Psoas muscle (tissue), 8 donors: ENCODE data around the gene ANO1. TPM values are rescaled to one million over a fixed set of nuclear protein-coding genes. Genes with fewer than 3 reads are reported as not detected.

Experiments
- ATAC-seq, 4 donors: fragments of 200-7000 bp; cut with Tn5 transposase; one replicate each; pipeline ENCODE4 v1.9.1; 2020; ENCODE audit warnings: moderate library complexity in 3 of 4, mild to moderate bottlenecking in 2 of 4
- DNase-seq, 2 donors: peaks; one replicate each; pipeline ENCODE4 v3.0.0-alpha.2; 2020
- H3K27ac ChIP-seq: fragments of 200-600 bp; one replicate; pipeline ENCODE4 v1.8.0; 2022
- H3K27me3 ChIP-seq, 3 donors: fragments of 200-600 bp in 1 of 3; one replicate each; pipeline versions ENCODE4 v1.6.1 to v1.8.0; 2013 to 2022; ENCODE audit warnings: low read length in 2 of 3, mild to moderate bottlenecking in 2 of 3, moderate library complexity in 1 of 3; ENCODE audit not compliant: insufficient read depth in 3 of 3
- H3K36me3 ChIP-seq, 2 donors: fragments of 200-600 bp in 1 of 2; one replicate each; pipeline versions ENCODE4 v1.6.1 to v1.8.0; 2013 to 2022; ENCODE audit warnings: low read depth in 1 of 2, mild to moderate bottlenecking in 1 of 2, moderate library complexity in 1 of 2; ENCODE audit not compliant: insufficient read depth in 1 of 2
- H3K4me1 ChIP-seq: fragments of 200-600 bp; one replicate; pipeline ENCODE4 v1.8.0; 2022
- H3K4me3 ChIP-seq: fragments of 200-600 bp; one replicate; pipeline ENCODE4 v1.8.0; 2022; ENCODE audit warnings: mild to moderate bottlenecking
- H3K9me3 ChIP-seq: fragments of 200-600 bp; one replicate; pipeline ENCODE4 v1.8.0; 2022
- CTCF ChIP-seq: fragments of 200-600 bp; IDR thresholded peaks from one replicate; pipeline ENCODE4 v1.8.0; 2022; ENCODE audit warnings: antibody characterized with exemption
- WGBS, 3 donors: extraction: QIAGEN DNeasy Blood & Tissue Kit; methylation state at CpG; one replicate each; pipeline versions ENCODE4 v1.1.6 to v1.1.7; 2013; 5-methylcytosine and 5-hydroxymethylcytosine counted together
- intact Hi-C, 2 donors: fragments of 100-400 bp; cut with DNase I; formaldehyde crosslinking; loops; one replicate each; pipeline versions ENCODE4 v1.11.0 to v1.14.2; 2022
- polyA plus RNA-seq, 3 donors: library from polyadenylated mRNA; stranded (reverse); fragments of 200-250 nt; gene quantifications; one replicate each; pipeline ENCODE4 v1.2.3, GENCODE V29; 2013
- total RNA-seq, 4 donors: library from RNA; stranded (reverse); fragmentation: NEBNext Ultra II Directional in 2 of 4; extraction: Animal tissue kit (Norgen Biotek cat#: 25700) in 2 of 4; gene quantifications; one replicate each; pipeline versions ENCODE4 v1.2.1 to v1.2.4, GENCODE V29; 2021 to 2023
- donor health status: healthy with polysubstance abuse.
- donor health status: DM: no; HTN: no; CAD: no; lungs with moderate emphysema.
- donor health status: Bipolar disorder and iron deficiency.
- donor health status: healthy.
- donor health status: DM: yes; HTN: yes; CAD: no.
- donor health status: DM: no; HTN: no; CAD: no.
- donor health status: DM: no; HTN: no; CAD: no.
- donor health status: DM: yes; HTN: yes; CAD: no.

Gene ANO1
- total and polyA plus RNA-seq, 7 donors, result 2.2 to 11.3 (median 8.7) TPM

- Histone ChIP-seq H3K36me3 (no peaks in the 10 kb centered on the region), H3K9me3 (no peaks in the 10 kb centered on the region), H3K4me1 (no peaks in the 10 kb centered on the region), H3K27me3 (peaks cover 0 to 3% (median 0%) of the 10 kb centered on the region in 3 donors), H3K4me3 (no peak overlapping the region), H3K27ac (peak overlapping the region; percentile 30)
- no peak for TF ChIP-seq CTCF
- intact Hi-C loops, result no loop called here
- ATAC-seq, result no peak
- WGBS, 3 donors, result 79 to 80% (median 79%) methylated on average over 12 of the region's 12 CpGs
- no peak for DNase-seq
These were observed 20.8 kb downstream of the ANO1 start for GRCh38 chr11:70098936-70099335.

- ATAC-seq, result no peak
- Histone ChIP-seq H3K27me3 (peaks cover 0 to 9% (median 0%) of the 10 kb centered on the region in 3 donors), H3K36me3 (no peaks in the 10 kb centered on the region), H3K4me3 (no peak overlapping the region), H3K4me1 (no peaks in the 10 kb centered on the region), H3K27ac (peak overlapping the region; percentile 36), H3K9me3 (no peaks in the 10 kb centered on the region)
- intact Hi-C loops, result no loop called here
- peak in 1 of 2 donors; percentile 45 for DNase-seq
- TF ChIP-seq CTCF, result no peak
- WGBS, 3 donors, result 75 to 86% (median 83%) methylated on average over 16 of the region's 16 CpGs
These were observed 21.6 kb downstream of the ANO1 start for GRCh38 chr11:70099578-70100279.

GRCh38 chr11:70100280-70100603 lies 22.1 kb downstream of the ANO1 start:
- intact Hi-C loops, result no loop called here
- H3K27ac ChIP-seq, result peak overlapping the region; percentile 36
- ATAC-seq (no peak), DNase-seq (peak in 1 of 2 donors; percentile 35)
- whole genome bisulfite sequencing, 3 donors, result 53 to 63% (median 55%) methylated on average over 8 of the region's 8 CpGs
- H3K27me3 ChIP-seq, result peaks cover 0 to 12% (median 0%) of the 10 kb centered on the region in 3 donors
- no peaks in the 10 kb centered on the region for H3K36me3 ChIP-seq
- no peaks in the 10 kb centered on the region for H3K9me3 ChIP-seq
- no peak overlapping the region for H3K4me3 ChIP-seq
- H3K4me1 ChIP-seq, result no peaks in the 10 kb centered on the region
- no peak for TF ChIP-seq CTCF

- Histone ChIP-seq H3K4me3 (no peak overlapping the region), H3K27me3 (peaks cover 0 to 12% (median 0%) of the 10 kb centered on the region in 3 donors), H3K9me3 (no peaks in the 10 kb centered on the region), H3K27ac (no peak overlapping the region), H3K36me3 (no peaks in the 10 kb centered on the region), H3K4me1 (no peaks in the 10 kb centered on the region)
- 89 to 90% (median 90%) methylated on average over 15 of the region's 15 CpGs for WGBS, 3 donors
- TF ChIP-seq CTCF, result no peak
- intact Hi-C loops, result no loop called here
- DNase-seq, result peak in 1 of 2 donors; percentile 14
- ATAC-seq, result no peak
These were observed 22.7 kb downstream of the ANO1 start for GRCh38 chr11:70100791-70101190.
